SK-N-SH (cell line): ENCODE data around the gene PEG3.

Source experiments
- EP300 ChIP-seq, 2 experiments: IDR thresholded peaks; 2 replicates each; pipeline versions ENCODE4 v1.4.0 to v1.6.1; 2012; ENCODE audit warnings: borderline replicate concordance in 1 of 2, low read depth in 1 of 2, low read length in 1 of 2
- RAD21 ChIP-seq: IDR thresholded peaks from 2 replicates; pipeline ENCODE4 v1.6.1; 2012; ENCODE audit warnings: mild to moderate bottlenecking, low read length
- RCOR1 ChIP-seq: fragments of 150-350 bp; IDR thresholded peaks from 2 replicates; pipeline ENCODE4 v1.6.1; 2017; ENCODE audit warnings: antibody characterized with exemption, low read length
- TAF1 ChIP-seq: IDR thresholded peaks from 2 replicates; pipeline ENCODE4 v1.6.1; 2012; ENCODE audit warnings: low read depth, mild to moderate bottlenecking, low read length, moderate library complexity, borderline replicate concordance

GRCh38 chr19:56834564-56835375 is 5.8 kb downstream of the PEG3 start:
- TF ChIP-seq TAF1 (no peak), EP300 (IDR thresholded peaks at IDR 0.05; ENCODE audit: borderline replicate concordance in 1 of 2, low read depth in 1 of 2, low read length in 1 of 2) (no peak), RAD21 (no peak), RCOR1 (no peak)
